HFF-Myc (cell line): ENCODE measurements around the gene RHO.

ENCODE experiments used
- DNase-seq: peaks from one replicate; pipeline ENCODE4 v3.0.0-alpha.2; 2011; ENCODE audit warnings: low read depth; ENCODE audit errors: extremely low read depth
- H3K4me3 ChIP-seq: replicated peaks from 2 replicates; pipeline ENCODE4 v1.5.1; 2011; ENCODE audit warnings: low read depth, mild to moderate bottlenecking, control low read depth, low read length
- CTCF ChIP-seq: IDR thresholded peaks from 2 replicates; pipeline ENCODE4 v1.5.1; 2012; ENCODE audit warnings: mild to moderate bottlenecking, low read depth, low read length, control low read depth; ENCODE audit errors: missing control alignments

RHO gene

GRCh38 chr3:129564981-129565644, 36.7 kb downstream of the RHO start:
- TF ChIP-seq CTCF: no peak
- DNase-seq: no peak
- H3K4me3 ChIP-seq: no peak overlapping the region

- DNase-seq: no peak
- H3K4me3 ChIP-seq: no peak overlapping the region
- no peak for TF ChIP-seq CTCF
Measured at GRCh38 chr3:129565902-129566301, 37.5 kb downstream of the RHO start.

- H3K4me3 ChIP-seq: no peak overlapping the region
- no peak for TF ChIP-seq CTCF
- DNase-seq: no peak
Measured at GRCh38 chr3:129567176-129567705, 38.8 kb downstream of the RHO start.

- DNase-seq: no peak
- H3K4me3 ChIP-seq: no peak overlapping the region
- TF ChIP-seq CTCF: no peak
Measured at GRCh38 chr3:129567939-129568338, 39.5 kb downstream of the RHO start.

GRCh38 chr3:129569856-129570255, 41.4 kb downstream of the RHO start:
- TF ChIP-seq CTCF: no peak
- no peak overlapping the region for H3K4me3 ChIP-seq
- DNase-seq: no peak

- no peak overlapping the region for H3K4me3 ChIP-seq
- no peak for TF ChIP-seq CTCF
- no peak for DNase-seq
Measured at GRCh38 chr3:129571605-129572547, 43.4 kb downstream of the RHO start.
